Non-pigmented ciliary epithelial cell (primary cell): Measurements from ENCODE around the gene TTF1.
"Not testable (repeated sequence)": the region's sequence is repeated elsewhere in the genome, so short reads cannot be mapped to it uniquely, and the experiment has no call there.

Source experiments
- DNase-seq: peaks from one replicate; pipeline ENCODE4 v3.0.0-alpha.2; 2010; ENCODE audit warnings: low read depth

Gene TTF1

DNA sequence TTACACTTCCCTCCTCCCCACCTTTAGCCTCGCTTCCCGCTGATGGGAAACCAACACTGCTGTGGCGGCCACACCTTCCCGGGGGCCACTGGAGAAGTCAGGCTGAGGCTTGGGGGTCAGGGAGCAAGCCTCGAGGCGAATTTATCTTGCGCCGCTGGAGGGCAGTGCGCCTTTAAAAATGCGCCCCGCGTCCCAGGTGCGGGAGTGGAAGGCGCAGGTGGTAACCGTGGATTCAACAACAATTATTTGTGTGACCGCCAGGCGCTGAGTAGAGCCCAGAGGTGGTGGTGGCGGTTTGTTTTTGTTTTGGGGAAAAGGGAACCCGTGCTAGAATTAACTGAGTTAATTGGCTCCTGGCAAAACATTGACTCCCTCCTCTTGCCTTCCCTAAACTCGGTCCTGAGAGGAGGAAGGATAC lies 4.5 kb upstream of the TTF1 start:
- DNase-seq, result no peak

DNA sequence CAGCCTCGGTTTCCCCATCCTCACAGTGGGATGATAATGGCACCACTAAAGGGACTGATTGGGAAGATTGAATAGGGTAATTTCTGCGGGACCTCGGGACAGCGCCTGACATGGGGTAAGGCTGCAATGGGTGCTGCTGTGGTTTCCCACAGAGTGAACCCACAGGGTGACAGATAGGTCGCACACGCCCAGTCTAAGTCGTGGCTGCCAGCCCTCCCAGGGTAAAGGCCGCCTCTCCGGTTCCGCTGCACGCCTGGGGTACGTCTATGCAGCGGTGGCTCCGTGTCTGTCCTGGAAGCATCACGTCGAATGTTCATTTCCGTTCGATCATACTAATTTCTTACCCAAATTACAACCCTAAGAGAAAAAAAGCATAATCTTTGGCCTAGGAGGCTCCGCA lies 4.0 kb upstream of the TTF1 start:
- no peak for DNase-seq

DNA sequence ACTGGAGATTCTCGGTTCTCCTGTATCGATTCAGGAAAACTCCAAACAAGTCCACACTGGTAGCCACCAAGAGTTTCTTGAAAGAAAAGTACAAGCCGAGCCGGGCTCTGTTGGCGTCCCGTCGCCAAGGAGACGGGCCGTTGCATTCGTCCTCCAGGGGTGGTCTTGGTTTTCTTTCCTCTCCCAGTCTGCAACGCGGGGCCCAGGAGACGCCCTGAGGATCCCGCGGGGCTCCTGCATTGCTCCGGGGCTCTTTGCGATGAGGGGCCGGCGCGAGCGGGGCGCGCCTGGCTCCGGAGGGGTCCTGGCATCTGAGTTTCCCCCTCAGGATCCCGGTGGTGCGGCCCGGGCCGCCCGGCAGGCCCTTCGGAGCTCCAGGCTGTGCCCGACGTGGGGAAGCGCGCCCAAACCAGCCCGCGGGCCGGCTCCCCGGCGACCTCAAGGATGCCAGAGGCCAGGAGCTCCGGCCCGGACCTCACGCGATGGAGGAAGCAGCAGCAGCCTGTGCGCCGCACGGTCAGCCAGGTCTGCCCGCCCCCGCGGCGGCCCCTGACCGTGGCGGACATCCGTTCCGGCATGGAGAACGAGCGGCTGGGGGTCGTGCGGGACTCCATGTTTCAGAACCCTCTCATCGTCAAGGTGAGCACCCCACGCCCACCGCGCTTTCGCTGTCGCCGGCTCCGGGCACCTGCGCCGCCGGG lies 3.3 kb upstream of the TTF1 start, which contains the start of gene CFAP77:
Gene CFAP77, plus strand, starts transcription at position 384 of the 701 bp plus-strand sequence. Its CDS starts 61 bp downstream, at position 445.
- peak; percentile 6 for DNase-seq

DNA sequence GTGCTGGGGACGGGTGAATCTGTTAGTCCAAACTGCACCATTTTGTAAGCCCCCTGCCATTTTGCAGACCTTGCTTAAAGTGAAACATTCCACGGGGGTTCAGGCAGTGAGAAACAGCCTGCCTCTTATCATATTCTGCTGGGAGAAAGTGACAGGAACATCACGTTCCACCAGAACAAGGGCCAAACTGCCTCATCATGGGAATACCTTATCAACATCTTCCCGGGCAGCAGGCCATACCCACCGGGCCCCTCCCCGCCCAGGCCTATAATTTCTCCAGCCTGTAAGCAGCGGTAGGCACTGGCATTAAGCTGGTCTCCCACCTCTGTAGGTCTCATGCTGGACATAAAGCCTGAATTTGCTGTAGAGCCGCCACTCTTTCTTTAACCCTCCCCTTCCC lies 1.9 kb upstream of the TTF1 start:
- DNase-seq, result no peak

DNA sequence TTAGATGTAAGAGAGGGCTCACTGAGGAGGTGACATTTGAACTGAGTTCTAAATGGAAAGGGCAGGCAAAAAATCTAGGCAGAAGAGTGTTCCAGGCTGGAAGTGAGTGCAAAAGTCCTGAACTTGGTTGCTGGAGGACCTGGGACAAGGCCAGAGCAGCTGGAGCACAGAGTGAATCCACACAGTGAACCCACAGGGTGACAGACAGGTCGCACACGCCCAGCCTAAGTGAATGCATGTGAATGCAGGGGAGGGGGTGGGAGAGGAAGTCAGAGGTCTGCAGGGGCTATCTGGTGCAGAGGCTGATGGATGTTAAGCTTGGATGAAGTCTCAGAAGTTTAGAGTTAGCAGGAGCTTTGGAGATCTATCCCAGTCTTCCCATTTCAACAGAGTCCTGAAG lies 556 bp upstream of the TTF1 start:
- DNase-seq, result no peak

DNA sequence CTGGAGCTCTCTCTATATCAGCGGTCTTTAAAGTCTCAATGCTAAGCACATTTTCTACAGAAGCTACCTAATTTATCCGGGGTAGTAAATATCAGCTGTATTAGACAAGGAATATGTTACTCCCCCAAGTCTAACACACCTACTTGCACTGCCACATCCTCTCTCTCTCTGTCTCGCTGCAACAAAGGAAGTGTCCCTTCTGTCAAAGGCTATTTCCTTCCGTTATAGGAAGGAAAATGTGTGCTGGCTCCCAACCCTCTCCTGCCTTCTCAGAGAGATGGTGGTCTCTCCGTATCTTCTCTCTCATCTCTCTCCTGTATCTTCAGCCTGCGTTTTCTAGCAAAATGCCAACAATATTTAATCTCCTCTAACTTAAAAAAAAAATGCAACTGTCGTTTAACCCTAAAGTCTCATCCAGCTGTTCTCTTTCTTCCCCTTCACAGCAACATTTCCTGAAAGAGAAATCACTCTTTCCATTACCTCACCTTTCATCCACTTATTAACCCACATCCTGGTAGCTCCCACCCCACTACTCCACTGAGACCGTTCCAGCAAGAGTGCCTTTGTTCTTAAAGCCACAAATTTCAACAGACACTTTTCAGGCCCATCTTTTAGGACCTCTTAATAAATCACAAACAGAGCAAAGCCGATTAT lies 2.3 kb downstream of the TTF1 start:
- no peak for DNase-seq

DNA sequence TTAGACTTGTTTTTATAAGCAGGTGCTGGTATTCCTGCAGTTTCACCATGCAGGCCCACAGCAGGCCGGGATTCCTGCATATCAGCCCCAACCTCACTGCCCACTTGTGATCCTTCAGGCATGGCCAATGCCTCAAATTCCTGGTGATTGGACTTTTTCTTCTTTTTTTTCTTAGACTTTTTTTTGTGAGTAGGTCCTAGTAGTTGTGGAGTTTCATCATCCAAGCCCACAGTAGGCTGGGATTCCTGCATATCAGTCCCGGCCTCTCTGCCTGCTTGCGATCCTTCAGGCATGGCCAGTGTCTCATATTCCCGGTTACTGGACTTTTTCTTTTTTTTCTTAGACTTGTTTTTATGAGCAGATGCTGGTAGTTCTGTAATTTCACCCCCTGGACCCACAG lies 4.8 kb downstream of the TTF1 start:
- DNase-seq, result no peak

DNA sequence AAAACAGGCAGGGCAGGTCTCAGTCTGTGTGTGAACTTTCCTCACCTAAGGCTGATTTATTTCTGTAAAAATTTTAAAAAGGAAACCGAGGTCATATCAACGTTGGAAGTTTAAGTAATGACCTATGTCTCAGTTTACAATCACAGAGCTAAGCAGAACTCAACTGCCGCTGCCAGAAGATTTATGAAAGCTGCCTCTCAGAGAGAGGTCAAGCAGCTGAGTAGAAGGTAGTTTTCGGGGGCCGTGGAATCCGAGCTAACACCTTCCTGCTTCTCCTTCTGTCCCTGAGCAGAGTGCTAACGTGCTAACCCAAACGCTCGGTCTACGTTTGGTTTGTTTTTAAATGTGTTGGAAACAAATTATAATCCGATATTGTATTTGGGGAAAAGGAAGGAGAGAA lies 11.1 kb downstream of the TTF1 start:
- DNase-seq, result no peak

DNA sequence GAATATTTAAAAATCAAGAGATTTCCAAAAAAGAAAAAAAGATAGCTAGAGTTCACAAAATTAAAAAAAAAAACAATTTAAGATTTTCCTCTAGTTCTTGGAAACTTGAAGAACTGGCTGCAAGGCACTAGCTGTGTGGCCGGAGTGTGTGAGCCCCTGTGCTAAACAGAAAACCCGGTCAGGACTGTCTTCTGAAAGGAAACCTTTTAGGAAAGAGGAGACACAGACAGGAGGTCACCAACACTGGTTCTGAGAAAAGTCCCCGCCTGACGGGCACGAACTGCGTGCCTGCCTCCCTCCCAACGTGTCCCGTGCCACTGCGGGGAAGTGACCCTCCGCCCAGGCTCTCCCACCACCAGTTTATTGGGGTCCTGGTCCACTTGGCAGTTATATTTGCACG lies 15.2 kb downstream of the TTF1 start:
- no peak for DNase-seq

DNA sequence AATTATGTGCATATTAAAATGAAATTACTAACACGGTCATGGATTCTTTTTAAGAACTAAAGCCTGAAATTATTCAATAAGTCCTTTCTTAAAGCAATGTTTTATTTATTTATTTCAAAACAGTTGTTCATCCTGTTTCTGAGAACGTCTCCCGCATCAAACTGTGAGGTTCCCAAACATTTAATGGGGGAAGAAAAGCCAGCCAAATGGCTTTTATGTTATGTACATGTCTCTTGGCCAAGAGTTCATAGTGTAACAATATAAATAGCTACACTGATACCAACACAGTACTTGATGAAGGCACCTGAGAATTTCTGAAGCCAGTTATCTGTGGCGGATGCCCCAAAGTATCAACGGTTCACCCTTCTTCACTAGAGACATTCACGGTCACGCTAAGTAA lies 15.7 kb downstream of the TTF1 start:
- no peak for DNase-seq

DNA sequence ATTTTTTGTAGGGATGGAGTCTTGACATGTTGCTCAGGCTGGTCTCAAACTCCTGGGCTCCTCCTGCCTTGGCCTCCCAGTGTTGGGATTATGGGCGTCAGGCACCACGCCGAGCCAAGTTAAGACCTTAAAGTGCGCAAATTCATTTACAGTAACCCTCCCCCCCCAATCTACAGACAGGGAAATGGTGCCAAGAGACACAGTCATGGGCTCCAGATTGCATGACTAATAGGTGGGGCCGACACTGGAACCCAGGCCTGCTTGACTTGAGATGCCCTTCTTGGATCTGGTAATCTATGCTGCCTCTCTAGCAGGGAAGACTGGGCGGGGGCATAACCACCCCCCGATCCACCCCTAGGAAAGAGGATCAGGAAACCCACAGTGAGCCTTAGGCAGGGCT lies 19.5 kb downstream of the TTF1 start:
- no peak for DNase-seq

DNA sequence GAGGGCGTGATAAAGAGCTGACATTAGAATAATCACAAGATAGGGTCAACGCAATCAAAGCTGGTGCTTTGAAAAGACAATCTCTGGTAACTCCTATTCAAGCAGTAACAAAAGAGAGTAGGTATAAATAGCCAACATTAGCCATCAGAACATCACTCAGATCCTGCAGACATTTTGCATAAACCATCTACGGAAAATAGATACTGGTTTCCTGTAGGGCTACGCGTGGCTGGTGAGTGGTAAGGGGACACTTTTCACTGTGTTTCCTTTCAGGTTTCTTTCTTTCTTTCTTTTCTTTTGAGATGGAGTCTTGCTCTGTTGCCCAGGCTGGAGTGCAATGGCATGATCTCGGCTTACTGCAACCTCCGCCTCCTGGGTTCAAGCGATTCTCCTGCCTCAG lies 22.3 kb downstream of the TTF1 start:
- DNase-seq, result no peak

DNA sequence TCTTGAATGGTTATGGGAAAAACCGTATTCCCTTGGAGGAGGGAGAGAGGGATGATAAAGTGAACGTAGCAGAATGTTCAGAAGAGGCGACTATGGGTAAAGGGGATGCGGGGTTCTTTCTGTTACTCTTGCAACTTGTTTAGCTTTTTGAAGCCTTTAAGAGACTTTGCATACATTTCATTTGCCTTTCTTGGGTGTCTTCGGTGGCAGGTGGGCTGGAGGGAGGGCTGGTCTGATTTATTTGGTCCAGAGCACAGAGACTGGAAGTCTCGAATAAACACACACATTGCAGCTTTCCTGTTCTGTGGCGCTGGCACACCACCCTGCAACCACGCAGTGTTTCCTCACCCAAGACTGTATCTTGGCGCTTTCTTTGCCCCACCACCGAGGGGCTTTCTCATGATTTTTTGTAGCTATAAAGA lies 23.2 kb downstream of the TTF1 start:
- no peak for DNase-seq

DNA sequence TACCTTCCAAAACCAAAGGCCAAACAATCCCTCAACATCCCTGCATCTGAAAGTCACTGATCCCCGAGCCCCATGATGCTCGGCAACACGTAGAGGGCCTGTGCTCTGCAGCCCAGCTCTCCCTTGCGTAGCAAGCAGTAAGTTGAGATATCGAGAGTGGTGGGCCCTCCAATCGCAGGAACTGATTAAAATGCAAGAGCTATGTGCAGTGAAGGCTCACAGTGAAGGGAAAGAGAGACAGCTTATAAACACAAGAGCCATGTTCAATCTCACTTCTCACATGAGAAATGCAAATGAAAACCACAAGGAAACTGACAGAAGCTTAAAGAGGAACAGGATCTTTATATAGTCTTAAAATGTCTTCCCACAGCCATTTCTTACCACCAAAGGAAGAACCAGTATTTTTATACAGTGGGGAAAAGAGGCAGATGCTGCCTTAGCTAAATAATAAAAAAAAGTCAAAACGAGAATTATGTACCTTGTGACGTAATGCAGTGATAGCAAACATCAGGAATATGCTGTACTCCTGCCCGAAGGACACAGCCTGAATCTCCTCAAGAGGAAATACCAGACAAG lies 24.6 kb downstream of the TTF1 start:
- DNase-seq, result no peak

DNA sequence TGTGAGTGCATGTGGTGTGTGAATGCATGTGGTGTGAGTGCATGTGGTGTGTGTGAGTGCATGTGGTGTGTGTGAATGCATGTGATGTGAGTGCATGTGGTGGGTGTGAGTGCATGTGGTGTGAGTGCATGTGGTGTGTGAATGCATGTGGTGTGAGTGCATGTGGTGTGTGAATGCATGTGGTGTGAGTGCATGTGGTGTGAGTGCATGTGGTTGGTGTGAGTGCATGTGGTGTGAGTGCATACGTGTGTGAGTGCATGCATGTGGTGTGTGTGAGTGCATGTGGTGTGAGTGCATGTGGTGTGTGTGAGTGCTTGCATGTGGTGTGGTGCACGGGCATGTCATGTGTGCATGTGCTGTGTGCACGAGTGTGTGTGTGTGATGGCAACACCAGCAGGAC lies 28.2 kb downstream of the TTF1 start:
- DNase-seq, result not testable (repeated sequence)

DNA sequence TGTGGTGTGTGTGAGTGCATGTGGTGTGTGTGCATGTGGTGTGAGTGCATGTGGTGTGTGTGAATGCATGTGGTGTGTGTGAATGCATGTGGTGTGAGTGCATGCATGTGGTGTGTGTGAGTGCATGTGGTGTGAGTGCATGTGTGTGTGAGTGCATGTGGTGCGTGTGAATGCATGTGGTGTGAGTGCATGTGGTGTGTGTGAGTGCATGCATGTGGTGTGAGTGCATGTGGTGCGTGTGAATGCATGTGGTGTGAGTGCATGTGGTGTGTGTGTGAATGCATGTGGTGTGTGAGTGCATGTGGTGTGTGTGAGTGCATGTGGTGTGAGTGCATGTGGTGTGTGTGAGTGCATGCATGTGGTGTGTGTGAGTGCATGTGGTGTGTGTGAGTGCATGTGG lies 28.9 kb downstream of the TTF1 start:
- not testable (repeated sequence) for DNase-seq

DNA sequence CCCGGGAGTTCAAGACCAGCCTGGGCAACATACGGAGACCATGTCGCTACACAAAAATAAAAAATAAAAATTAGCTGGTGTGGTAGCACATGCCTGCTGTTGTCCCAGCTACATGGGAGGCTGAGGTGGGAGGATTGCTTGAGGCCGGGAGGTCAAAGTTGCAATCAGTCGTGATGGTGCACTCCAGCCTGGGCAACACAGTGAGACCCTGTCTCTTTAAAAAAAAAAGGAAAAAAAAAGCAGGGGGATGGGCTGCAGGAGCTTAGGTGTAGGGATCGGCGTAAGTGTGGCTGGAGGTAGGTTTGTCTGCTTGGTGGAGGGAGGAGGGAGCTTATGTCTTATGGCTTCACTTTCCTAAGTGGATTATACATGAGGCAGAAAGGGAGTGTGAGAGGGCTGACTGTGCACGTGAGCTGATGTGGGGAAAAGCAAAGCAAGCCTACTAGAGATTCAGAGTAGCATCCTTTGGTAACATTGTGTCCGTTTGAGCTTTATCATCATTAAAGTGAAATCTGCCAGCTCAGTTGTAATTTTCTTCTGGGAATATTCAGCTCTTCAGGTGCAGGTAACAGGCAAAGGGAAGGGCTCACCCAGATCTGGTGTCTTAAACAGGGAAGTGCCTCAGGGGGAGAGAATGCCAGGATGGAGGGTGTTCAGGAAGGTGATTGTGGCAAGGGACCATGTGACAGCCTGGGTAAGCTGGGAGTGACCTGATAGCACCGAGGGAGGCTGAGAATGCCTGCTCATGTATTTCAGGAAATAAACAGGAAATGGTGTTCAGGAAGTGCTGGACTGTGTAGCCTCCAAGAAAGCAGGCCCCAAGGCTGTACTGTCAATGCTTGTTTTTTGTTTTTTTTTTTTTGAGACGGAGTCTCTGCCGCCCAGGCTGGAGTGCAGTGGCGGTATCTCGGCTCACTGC lies 34.2 kb downstream of the TTF1 start:
- DNase-seq, result no peak

DNA sequence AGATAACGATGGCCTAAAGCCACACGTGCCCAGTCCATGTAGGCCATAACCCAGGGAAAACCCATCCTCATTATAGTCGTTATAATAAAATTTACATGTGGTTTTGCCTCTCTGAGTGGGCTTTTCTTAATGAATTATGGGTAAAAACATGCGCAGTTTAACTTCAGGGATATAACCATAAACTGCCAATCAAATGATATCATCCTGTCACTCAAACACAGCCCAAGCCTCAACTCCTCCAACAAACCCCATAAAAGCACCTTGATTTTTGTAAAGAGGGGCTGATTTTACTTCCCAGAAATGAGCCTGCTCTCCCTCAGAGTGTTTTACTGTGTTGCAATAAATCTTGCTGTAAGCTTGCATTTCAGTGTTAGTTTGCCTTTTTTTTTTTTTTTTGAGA lies 36.0 kb downstream of the TTF1 start:
- no peak for DNase-seq

DNA sequence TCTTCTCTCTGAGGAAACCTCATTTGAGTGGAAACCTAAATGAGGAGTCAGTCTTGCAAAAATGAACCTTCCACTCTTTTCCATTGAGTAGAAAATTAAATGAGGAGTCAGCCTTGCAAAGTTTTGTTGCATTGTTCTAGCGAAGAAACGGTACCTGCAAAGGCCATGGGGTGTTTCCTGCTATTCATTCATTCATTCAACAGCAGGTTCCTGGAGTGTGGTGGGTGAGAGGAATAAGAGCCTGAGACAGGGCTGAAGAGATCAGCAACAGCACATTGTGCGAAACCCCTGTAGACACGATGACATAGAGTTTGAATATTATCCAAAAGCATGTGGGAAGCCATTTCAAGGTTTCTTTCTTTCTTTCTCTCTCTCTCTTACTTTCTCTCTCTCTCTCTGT lies 37.2 kb downstream of the TTF1 start:
- no peak for DNase-seq

DNA sequence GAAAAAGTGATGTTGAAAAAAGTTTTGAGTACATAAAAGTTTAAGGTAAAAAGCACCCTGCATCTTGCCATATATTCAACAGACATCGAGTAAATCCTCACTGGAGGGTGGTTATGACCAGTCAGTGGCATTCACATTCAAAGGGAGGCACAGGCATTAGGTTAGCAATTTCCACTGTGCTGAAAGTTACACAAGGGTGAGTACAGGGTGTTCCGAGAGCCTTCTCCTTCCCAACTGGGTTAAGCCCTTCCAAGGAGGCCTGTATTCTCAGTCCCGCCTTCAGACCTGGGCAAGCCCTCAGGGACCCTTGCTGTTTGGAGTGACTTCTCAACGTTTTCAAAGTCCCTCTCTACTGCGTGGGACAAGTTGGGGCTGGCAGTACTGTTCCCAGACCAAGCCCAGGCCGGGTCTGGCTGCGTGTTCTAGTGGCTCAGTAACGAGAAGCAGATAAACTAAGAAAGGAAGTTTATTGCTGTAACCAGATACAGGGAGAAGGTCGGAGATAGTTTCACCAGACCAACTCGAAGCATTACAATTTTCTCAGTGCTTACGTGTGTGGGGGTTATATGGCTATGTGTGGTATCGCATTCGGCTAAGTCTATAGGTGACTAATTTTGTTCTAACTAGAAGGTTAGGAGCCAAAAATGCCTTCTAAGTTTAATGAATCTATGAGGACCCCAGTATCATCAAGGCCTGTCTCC lies 38.9 kb downstream of the TTF1 start:
- no peak for DNase-seq

DNA sequence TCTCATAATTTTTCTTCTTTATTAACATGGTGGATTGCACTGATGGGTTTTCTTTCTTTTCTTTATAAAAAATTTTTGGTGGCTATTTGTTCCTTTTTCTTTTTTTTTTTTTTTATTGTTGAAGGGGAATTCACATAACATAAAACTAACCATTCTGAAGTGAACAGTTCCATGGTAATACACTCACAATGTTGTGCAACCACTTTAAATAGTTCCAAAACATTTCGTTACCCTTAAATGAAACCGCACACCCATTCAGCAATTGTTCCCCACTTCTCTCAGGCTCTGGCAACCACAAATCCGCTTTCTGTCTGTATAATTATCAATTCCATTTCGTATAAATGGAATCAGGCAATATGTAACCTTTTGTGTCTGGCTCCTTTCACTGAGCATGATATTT lies 40.2 kb downstream of the TTF1 start:
- no peak for DNase-seq

DNA sequence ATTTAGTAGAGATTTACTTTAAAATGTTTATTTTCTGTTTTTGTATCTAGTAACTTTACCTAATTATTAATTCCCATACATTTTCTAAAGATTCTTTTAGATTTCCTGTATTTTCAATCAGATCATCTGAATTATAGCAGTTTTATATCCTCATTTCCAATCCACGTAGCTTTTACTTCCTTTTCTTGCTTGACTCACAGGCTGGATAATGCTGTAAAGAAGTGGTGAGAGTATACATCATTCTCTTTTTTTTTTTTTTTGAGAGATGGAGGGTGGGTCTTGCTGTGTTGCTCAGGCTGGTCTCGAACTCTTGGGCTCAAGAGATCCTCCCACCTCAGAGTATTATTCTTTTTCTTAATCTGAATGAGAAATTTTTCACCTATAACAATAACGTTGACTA lies 40.7 kb downstream of the TTF1 start:
- DNase-seq, result no peak
